Islet precursor cell (in vitro differentiated cells): ENCODE data around the gene PTBP3.
"Not testable (repeated sequence)": the region's sequence is repeated elsewhere in the genome, so short reads cannot be mapped to it uniquely, and the experiment has no call there.

ENCODE experiments used
- DNase-seq: peaks from one replicate; pipeline ENCODE4 v3.0.0-alpha.2; 2018

PTBP3 gene

GRCh38 chr9:112315331-112316257, 17.8 kb downstream of the PTBP3 start:
- DNase-seq, result no peak

DNA sequence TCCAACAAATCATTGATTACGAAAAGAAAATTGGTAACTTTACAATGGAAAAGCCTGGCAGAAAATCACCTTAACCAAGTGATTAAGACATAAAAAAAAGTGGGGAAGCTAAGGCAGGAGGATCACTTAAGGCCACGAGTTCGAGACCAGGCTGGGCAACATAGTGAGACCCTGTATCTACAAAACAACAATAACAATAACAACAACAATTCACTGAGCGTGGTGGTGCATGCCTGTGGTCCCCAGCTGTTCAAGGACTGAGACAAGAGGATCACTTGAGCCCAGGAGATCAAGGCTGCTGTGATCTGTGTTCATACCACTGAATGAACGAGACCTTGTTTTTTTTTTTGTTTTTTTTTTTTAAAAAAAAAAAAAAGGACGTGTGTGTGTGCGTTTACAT, 21.3 kb downstream of the PTBP3 start:
- no peak for DNase-seq

DNA sequence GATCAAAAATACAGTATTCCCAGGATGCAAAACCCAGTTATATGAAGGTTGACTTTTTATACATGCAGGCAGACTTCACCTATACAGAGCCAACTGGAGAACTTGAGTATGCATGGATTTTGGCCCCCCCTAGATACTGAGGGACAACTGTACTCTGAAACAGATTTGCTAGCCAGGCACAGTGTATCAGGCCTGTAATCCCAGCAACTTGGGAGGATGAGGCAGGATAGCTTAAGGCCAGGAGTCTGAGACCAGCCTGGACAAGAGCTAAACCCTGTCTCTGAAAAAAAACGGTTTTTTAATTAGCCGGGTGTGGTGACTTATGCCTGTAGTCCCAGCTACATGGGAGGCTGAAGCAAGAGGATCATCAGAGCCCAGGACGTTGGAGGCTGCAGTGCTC, 21.9 kb downstream of the PTBP3 start:
- DNase-seq, result no peak

- DNase-seq, result no peak
Measured at GRCh38 chr9:112310826-112311225, 22.6 kb downstream of the PTBP3 start.

GRCh38 chr9:112308588-112308987, 24.8 kb downstream of the PTBP3 start:
- no peak for DNase-seq

DNA sequence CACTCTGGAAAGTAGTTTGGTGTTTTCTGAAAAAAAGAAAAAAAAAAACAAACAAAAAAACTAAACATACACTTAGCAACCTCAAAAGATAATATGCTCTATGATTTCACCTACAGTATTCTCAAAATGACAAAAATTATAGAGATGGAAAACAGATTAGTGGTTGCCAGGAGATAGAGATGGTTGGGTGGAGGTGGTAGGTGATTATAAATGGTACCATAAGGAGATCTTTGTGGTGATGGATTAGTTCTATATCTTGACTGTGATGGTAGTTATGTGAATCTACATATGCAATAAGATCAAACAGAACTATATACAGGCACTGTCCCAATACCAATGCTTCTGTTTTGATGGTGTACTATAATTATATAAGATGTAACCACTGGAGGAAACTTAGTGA, 32.0 kb downstream of the PTBP3 start:
- DNase-seq, result no peak

GRCh38 chr9:112299514-112299913, 33.9 kb downstream of the PTBP3 start:
- DNase-seq, result no peak

DNA sequence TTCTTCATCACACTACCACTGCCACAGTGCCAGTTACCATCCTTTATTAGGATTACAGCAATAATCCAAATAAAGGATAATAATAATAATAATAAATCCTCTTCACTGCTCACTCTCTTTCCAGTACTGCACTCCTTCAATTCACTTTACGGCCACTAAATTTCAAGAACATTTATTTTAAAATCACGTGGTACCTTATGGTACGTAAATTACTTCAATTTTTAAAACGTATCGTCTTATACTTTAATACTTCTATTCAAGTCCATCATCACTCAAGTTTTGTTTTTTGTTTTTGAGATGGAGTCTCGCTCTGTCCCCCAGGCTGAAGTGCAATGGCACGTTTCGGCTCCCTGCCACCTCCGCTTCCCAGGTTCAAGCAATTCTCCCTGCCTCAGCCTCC, 36.5 kb downstream of the PTBP3 start:
- DNase-seq, result no peak

DNA sequence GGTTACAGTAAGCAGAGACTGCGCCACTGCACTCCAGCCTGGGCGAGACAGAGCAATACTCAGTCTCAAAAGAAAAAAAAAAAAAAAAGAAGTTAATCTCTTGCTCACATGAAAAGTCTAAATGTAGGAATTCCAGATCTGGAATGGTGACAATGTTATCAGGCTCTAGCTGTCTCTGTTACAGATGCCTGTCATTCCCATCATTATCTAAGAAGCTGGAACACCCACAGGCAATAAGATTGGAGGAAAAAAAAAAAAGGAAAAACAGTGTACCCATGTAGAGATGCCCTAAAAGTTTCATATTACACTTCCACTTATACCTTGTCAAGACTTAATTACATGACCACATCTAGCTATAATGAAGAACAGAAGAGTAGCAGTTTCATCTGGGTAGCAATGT, 38.2 kb downstream of the PTBP3 start:
- DNase-seq, result no peak

DNA sequence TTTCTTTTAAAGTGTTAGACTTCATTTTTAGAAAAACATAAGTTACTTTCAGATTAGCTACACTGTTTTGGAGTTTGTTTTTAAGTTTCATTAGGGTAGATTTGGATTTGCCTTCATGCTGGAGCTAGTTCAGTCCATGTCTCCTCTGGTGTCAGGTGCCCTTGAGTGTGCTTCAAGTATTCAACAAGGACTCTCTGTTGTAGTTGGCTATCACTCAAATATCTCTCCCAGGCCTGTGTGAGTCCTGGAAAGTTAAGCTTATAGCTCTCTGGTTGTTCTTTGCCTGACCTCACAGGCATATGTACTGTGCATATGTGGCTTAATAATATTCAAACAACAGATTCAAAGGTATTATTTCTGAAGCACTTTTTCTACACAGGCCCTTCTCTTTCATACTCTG, 45.4 kb downstream of the PTBP3 start:
- DNase-seq, result no peak

DNA sequence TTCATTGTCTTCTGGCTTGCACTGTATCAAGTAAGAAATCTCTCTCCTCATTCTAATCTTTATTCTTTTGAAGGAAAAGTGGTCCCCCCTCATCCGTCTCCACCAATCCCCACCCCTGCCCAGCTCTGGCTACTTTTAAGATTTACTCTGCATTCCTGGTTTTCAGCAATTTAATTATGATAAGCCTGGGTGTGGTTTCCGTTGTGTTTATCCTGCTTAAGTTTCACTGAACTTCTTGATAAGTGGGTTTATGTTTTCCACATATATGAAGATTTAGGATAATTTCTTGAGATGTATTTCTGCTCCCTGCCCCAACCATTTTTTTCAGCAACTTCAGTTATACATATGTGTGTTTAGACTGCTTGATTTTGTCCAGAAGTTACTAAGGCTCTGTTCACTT, 46.5 kb downstream of the PTBP3 start:
- no peak for DNase-seq

DNA sequence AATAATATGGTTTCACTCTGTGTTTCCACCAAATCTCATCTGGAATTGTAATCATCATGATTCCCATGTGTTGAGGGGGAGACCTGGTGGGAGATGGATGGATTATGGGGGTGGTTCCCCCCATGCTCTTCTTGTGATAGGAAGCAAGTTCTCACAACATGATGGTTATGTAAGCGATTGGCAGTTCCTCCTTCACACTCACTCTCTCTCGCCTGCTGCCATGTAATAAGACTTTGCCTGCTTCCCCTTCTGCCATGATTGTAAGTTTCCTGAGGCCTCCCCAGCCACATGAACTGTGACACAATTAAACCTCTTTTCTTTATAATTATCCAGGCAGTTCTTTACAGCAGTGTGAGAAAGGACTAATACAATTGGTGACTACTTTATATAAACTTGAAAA, 48.4 kb downstream of the PTBP3 start:
- DNase-seq, result no peak

- DNase-seq, result no peak
Measured at GRCh38 chr9:112283582-112284253, 49.7 kb downstream of the PTBP3 start.

DNA sequence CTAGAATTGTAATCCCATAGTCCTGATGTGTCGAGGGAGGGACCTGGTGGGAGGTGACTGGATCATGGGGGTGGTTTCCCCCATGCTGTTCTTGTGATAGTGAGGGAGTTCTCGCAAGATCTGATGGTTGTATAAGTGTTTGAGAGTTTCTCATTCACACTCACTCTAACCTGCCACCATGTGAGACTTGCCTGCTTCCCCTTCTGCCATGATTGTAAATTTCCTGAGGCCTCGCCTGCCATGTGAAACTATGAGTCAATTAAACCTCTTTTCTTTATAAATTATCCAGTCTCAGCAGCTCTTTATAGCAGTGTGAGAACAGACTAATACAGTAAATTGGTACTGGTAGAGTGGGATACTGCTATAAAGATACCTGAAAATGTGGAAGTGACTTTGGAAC, 50.6 kb downstream of the PTBP3 start:
- DNase-seq, result not testable (repeated sequence)

GRCh38 chr9:112280904-112281303, 52.5 kb downstream of the PTBP3 start:
- no peak for DNase-seq

- no peak for DNase-seq
Measured at GRCh38 chr9:112279501-112279900, 53.9 kb downstream of the PTBP3 start.

DNA sequence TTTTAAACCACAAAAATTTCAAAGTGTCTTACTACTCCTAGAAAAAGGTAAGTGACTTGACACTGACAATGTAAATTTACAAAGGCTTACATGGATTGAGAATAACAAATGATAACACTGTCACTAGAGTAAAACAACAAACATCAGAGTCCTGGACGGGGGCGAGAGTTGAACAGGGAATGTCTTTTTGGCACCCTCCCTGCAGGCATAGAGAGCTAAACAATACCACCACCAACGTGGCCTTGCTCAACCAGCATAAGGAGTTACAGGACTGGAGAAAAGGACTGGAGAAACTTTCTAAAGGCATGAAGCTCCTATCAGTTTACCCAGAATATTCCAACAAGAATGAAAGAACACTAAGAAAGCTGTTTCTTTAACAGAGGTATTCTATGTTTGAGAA, 55.3 kb downstream of the PTBP3 start:
- DNase-seq, result no peak

- DNase-seq, result no peak
Measured at GRCh38 chr9:112274600-112274999, 58.8 kb downstream of the PTBP3 start.

DNA sequence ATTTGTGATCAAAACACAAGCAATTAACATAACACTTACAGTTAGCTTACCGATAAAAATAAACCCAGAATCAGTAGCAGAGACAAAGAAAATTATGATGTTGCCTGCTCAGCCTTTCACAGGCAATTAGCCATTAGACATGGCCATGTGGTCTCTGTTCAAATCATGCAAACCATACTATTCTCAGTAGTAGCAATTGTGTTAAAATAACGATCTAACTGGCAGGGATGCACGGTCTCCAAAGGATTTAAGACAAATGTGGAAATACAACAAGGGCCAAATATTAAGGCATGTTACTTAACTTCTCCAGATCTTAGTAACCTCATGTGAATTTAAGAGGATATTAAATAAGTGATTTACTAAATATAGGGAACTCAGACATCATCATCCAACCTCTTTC, 59.5 kb downstream of the PTBP3 start:
- no peak for DNase-seq

- DNase-seq, result no peak
Measured at GRCh38 chr9:112271466-112272098, 61.8 kb downstream of the PTBP3 start.

DNA sequence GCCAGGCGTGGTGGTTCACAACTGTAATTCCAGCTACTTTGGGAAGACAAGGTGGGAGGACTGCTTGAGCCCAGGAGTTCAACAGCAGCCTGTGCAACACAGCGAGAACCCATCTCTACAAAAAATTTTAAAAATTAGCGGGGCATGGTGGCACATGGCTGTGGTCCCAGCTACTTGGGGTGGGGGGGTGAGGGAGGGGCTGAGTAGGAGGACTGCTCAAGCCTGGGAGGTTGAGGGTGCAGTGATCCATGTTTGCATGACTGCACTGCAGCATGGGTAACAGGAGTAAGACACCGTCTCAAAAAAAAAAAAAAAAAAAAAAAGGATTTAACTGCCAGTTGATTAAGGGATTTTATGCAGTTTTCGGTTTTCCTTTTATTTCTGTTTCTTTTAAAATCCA, 65.0 kb downstream of the PTBP3 start:
- DNase-seq, result no peak

DNA sequence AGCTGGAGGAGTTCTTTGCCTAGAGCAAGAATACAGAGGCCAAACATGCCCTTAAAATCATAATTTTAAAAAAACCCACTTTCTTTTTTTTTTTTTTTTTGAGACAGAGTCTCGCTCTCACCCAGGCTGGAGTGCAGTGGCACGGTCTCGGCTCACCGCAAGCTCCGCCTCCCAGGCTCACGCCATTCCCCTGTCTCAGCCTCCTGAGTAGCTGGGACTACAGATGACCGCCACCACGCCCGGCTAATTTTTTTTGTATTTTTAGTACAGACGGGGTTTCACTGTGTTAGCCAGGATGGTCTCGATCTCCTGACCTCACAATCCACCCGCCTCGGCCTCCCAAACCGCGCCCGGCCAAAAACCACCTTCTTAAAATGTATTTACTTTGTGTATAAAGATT, 66.3 kb downstream of the PTBP3 start:
- not testable (repeated sequence) for DNase-seq

- no peak for DNase-seq
Measured at GRCh38 chr9:112265391-112265790, 68.0 kb downstream of the PTBP3 start.

DNA sequence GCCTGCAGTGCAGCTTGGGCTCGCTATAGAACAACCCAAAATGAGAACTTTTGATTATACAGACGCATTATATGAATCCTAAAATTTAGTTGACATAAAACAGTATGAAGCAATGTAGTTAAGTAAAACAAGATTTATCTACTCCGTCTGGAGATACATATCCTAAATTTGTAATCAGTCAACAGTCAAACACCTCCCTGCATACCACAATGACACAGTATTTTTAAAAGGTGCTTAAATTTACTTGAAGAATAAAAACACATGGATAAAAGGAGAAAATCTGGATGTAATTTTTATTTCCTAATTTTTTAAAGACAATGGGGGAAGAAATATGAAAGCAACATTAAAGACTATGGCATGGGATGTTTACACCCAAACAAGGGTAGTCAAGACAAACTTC, 70.8 kb downstream of the PTBP3 start:
- no peak for DNase-seq
